ENCODE measurements around the gene BBC3. TPM values are rescaled to one million over a fixed set of nuclear protein-coding genes. Genes with fewer than 3 reads are reported as not detected.
"Not testable (repeated sequence)": the region's sequence is repeated elsewhere in the genome, so short reads cannot be mapped to it uniquely, and the experiment has no call there.

Gene BBC3, protein sequence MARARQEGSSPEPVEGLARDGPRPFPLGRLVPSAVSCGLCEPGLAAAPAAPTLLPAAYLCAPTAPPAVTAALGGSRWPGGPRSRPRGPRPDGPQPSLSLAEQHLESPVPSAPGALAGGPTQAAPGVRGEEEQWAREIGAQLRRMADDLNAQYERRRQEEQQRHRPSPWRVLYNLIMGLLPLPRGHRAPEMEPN
- 3.6 TPM for total RNA-seq
- long read RNA-seq, partial matches to known transcripts, result 0 of 1 reads
- long read RNA-seq, other reads (novel, unspliced or antisense), result 0 of 1 reads

DNA sequence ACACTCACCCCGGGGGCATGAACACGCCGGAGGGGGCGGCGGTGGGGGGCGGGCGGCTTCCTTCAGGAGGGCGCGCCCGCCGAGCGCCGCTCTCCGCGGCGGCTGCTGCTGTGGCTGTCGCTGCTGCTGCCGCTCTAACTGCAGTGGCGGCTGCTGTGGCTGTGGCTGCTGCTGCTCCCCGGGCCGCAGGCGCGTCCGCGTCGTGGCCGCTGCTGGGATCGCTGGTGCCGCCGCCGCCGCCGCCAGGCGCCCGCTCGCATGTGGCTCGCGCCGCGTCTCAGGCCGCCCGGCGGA lies at the start of gene BBC3:
TSS of gene BBC3 (minus strand) at position 279 of the 294 bp plus-strand sequence. CDS start 2,768 bp downstream, outside the sequence.
- DNase-seq (ENCODE audit: low spot score), result no peak

DNA sequence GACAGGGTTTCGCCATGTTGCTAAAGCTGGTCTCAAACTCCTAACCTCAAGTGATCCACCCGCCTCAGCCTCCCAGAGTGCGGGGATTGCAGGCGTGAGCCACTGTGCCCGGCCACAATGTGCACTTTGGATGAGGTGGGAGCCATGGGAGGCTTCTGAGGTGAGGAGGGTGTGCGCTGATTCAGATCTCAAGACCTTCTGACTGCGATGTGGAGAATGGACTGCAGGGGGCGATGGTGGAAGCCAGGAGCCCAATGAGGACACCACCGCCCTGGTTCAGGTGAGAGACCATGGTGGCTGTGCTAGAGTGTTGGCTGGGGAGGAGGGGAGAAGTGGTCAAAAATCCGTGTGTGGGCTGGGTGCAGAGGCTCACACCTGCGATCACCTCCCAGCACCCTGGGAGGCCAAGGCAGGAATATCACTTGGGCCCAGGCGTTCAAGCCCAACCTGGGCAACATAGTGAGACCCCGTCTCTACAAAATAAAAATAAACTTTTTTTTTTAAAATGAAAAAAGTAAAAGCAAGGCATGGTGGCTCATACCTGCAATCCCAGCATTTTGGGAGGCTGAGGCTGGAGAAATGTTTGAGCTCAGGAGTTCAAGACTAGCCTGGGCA lies 49.3 kb upstream of the BBC3 start:
- DNase-seq (ENCODE audit: low spot score), result no peak

DNA sequence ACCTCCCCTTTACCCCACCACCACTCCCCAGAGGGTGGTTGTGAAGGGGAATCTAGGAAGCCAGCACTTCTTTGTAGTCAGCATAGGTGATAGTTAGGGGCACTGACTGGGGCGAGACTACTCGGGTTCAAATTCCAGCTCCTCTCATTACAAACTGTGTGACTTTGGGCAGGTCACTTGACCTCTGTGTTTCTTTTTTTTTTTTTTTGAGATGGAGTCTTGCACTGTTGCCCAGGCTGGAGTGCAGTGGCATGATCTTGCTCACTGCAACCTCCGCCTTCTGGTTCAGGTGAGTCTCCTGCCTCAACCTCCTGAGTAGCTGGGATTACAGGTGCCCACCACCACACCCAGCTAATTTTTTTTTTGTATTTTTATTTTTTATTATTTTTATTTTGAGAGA lies 45.5 kb upstream of the BBC3 start:
- not testable (repeated sequence) for DNase-seq (ENCODE audit: low spot score)

DNA sequence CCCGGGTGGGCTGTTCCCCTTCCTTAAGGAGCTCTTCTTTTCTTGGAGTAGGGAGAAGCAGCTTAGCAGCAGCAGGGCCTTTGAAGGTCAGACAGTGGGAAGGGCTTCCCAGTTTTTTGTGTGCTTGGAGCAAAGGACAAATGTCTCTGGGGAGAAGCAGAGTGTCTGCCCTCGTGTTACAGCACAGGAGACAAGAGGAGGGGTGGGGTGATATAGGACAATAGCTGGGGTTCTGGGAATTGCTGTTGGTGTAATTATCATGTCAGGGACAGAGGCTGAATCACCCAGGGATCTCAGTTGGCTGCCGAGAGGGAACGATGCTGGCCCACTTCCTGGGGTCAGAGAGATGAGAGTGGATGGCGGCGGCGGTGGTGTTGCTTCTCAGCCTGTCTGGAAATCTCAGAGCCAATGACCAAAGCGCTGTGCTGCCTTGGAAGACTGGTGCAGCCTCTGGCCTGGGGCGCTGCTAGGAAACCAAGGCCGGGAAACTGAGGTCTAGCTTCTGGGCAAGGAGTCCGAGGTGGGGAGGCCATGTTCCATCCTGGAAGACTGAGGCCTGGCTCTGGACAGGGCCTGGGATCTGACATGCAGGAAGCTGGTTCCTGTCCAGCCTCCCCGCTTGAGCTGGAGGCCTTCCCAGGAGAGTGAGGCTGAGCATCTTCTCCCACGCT lies 44.9 kb upstream of the BBC3 start:
- DNase-seq (ENCODE audit: low spot score), result no peak

DNA sequence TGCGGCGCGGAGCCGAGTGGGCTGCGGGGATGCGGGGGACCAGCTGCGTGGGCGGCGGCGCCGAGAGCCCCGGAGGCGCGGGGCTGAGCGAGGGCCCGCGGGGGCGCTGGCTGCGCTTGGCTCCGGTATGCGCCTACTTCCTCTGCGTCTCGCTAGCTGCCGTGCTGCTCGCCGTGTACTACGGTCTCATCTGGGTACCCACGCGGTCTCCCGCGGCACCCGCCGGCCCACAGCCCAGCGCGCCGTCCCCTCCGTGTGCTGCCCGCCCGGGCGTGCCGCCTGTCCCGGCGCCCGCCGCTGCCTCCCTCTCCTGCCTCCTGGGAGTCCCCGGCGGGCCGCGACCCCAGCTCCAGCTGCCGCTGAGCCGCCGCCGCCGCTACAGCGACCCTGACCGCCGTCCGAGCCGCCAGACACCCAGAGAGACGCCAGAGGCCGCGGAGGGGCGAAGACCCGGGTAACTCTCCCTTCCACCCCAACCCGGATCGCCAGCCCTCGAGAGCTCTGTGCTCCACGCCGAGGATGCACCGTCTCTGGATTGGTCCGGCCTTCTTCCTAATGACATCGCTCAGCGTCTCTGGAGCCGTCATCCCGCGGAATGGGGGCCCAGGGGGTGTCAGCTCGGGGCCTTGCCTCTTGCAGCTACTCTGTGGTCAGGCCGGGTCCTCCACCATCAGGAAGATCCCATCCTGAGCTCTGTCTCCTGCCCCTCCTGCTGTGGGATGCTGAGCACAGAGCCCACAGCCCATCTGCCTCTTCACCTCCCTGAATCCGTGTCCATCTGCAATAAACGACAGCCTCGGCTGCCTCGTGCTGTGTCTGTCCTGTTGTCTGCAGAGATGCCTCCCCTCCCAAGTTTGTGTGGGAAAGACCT lies 44.1 kb upstream of the BBC3 start:
- peak; percentile 92 for DNase-seq (ENCODE audit: low spot score)

DNA sequence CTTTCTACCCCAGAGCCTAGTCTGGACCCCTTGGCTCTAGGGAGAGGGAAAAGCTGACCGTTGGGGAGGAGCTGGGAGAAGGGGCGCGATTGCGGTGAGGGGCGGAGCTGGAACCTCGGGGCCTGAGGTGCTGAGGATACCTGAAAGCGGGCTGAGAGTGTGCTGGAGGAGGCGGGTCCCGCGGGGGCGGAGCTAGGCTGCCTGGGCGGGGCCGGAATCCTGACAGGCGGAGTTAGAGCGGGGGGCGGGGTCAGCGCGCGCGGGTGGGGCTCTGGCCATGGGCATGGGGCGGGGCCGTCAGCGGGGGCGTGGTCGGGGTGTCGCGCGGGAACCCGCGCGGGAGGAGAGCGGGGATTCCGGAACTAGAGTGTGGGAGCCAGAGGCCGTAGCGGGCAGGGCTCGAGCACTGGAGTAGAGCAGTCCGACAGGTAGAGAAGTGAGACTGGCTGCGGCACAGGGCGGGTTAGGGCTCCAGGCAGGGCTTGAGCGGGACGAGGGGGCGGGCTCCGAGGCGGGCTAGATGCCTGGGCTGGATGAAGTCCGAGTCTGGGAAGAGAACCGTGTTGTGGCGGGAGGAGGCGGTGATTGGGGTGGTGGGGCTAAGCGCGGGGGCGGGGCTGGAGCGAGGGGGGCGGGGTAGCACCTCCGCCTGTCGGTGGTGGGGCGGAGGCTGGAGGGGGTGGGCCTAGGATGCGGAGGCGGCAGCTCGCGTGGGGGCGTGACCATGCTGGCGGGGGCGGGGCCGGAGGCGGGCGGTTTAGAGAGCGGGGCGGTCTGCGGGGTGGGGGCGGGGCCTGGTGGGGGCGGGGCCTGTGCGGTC lies 43.3 kb upstream of the BBC3 start, which contains the start of gene INAFM1:
TSS of gene INAFM1 (plus strand) at position 815 of the 820 bp plus-strand sequence. CDS start 35 bp downstream, outside the sequence.
- DNase-seq (ENCODE audit: low spot score), result peak; percentile 100

DNA sequence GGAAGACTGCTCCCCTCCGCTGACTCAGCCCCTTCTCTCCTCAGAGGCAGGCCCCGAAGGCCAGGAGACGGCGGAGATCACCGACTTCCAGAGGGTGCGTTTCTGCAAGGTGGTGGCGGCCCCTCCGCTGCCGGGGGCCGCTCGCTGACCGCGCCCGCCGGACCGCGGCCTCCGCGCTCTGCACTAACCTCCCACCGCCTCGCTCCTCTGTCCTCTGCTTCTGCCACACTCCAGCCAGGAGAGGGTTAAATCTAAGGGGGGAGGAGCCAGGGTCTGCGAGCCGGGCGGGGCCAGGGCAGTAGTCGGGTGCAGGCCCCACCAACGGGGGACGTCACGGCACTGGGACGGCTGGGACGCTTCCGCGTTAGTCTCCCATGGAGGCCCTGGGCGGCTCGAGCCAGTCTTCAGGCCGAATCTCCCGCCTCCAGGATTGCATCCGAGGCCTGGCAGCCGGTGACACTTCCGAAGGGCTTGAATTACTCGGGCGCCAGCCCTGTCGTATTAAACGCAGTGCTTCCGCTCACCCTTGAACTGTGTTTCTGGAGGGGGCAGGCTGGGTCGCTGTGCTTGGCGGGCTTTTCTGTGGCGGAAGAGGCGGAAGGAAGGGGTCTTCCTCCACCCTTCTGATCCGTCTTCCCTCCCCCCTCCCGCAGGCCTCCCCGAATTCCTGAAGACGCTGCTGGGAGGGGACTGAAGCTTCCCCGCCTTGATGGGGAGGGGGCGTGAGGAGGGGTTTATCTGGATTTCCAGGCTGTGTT lies 42.5 kb upstream of the BBC3 start:
- DNase-seq (ENCODE audit: low spot score), result peak; percentile 98

DNA sequence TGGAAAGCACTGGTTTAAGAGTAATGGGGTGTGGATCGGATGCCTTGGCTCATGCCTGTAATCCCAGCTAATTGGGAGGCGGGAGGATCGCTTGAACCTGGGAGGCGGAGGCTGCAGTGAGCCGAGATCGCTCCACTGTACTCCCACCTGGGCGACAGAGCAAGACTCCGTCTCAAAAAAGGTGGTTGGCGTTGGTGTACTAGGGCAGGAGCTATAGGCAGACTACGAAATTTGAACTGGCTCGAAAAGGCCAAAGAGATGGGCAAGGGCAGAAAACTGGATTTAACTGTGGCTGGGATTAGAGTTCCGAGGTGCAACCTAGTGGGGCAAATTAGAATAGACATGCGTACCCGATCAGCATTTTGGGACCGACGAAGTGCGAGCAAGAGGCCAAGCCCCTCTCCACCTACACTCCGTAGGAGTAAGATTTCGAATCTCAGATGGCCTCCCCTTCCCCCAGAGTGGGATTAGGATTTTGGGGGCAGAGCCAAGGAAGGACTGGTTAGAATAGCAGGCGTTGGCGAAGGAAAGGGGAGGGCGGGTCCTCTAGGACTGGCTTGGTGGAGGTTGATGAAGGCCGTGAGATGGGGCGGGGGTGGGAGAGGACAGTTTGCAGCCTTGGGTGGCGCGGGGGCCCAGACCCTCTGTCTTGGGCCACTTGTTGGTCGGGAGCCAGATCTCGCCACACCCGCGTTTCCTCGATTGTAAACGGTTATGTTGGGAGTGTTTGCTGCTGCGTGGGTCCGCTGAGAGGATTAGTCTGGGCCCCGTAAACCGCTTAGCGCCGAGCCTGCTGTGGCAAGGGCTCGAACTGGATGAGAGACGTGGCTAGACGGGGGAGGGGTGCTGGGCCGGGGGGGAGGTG lies 41.7 kb upstream of the BBC3 start:
- DNase-seq (ENCODE audit: low spot score), result no peak

DNA sequence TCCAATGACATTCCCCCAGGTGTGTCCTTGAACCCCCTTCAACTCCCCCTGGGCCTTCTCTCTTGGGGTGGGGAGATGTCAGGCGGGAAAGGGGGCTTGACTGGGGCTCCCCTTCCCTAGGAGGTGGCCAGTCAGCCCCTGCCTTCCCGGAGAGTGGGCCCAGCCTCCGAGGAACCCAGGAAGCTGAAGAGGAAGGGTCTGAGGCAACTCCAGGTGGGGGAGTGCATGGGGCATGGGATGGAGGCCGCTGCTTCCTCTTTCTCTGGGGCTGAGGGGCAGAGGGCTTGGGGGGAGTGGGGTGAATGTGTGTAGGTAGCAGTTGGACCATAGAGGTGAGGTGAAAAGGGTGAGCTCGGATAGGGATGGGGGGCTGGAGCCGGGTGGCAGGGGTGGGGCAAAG lies 41.0 kb upstream of the BBC3 start:
- DNase-seq (ENCODE audit: low spot score), result no peak

DNA sequence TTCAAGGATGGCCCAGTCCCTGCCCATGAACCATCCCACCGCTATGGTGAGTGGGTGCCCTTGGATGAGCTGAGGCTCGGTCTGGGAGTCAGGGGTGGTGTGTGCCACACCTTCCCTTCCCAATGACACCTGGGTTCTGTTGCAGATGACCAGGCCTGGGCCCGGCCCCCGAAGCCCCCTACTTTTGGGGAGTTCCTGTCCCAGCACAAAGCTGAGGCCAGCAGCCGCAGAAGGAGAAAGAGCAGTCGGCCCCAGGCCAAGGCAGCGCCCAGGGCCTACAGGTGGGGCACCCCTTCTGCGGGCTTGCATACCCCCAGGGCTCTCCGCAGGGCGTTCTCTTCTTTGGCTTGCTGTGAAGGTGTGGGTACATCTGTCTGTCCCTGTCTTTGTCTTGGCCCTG lies 39.4 kb upstream of the BBC3 start:
- no peak for DNase-seq (ENCODE audit: low spot score)

DNA sequence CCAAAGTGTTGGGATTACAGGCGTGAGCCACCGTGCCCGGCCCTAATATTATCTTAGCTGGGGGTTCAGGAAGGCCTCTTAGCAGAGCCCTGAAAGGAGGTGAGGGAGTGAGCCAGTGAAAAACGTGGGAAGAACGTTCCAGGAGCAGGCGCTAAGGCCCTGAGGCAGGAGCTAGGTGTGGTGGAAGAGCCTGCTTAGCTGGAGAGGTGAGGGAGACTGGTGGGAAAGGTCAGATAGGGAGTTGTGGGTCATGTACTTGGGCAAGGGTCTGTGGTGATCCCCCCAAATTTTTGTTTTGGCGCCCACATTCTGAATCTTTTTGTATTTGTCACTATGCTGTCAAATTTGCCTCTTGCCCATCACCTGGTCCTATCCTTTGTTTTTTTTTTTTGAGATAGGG lies 38.6 kb upstream of the BBC3 start:
- DNase-seq (ENCODE audit: low spot score), result no peak

DNA sequence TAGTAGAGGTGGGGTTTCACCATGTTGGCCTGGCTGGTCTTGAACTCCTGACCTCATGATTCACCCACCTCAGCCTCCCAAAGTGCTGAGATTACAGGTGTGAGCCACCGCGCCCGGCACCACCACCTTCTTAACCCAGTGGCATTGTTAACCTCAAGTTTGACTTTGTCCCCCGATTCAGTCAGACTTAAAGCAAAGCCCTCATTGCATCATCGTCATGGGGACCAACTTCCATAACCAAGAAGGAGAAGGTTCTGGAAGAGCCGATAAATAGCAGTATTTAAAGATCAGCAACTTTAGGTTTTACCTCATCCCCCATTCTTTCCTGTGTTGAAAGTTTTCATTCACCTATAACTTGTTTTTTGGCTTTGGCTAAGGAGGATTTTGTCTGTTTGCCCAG lies 37.0 kb upstream of the BBC3 start:
- DNase-seq (ENCODE audit: low spot score), result no peak

DNA sequence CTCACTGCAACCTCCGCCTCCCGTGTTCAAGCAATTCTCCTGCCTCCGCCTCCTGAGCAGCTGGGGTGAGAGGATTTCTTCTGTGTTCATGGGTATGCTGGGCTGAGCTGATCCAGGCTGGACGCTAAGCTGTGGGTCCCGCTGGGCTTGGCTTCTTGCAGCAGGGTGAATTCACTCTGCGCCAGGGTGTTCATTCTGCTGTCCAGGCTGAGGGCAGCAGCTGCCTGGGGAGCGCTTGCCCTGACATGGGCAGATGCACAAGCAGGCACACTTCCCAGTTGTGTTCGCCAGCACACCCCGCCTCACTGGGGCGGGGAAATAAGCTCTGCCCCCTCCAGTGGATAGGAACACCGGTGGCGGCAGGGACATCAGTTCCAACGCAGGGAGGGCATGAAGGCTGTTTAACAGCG lies 36.4 kb upstream of the BBC3 start:
- no peak for DNase-seq (ENCODE audit: low spot score)

DNA sequence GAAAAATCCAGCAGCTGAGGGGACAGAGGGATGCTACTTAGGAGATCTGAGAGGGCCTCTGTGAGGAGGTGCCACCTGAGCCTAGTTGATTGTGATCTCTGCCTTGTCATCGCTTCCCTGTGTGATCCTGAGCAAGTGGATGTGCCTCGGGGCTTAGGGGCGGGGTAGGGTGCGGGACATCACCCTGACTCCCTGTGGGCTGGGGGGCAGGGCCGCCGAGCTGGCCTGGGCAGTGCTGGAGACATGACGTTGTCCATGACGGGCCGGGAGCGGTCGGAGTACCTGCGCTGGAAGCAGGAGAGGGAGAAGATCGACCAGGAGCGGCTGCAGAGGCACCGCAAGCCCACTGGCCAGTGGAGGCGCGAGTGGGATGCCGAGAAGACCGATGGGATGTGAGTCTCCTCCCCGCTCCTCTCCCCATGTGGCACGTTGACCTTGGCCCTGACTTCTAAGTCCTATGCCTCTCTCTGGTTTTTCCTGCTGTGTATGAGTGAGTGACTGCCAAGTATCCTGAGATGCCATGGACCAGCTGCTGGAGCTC lies 35.5 kb upstream of the BBC3 start:
- no peak for DNase-seq (ENCODE audit: low spot score)

DNA sequence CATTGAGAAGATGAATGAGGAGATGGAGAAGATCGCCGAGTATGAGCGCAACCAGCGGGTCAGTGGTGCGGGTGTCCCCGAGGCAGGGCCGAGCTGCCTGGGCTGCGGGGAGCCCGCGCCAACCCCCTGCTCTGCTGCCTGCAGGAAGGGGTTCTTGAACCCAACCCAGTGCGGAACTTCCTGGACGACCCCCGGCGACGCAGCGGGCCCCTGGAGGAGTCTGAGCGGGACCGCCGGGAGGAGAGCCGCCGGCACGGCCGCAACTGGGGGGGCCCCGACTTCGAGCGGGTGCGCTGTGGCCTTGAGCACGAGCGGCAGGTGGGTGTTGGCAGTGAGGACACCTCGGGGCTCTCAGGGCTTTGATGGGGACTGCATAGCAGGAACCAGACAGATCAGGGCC lies 33.6 kb upstream of the BBC3 start:
- DNase-seq (ENCODE audit: low spot score), result no peak

DNA sequence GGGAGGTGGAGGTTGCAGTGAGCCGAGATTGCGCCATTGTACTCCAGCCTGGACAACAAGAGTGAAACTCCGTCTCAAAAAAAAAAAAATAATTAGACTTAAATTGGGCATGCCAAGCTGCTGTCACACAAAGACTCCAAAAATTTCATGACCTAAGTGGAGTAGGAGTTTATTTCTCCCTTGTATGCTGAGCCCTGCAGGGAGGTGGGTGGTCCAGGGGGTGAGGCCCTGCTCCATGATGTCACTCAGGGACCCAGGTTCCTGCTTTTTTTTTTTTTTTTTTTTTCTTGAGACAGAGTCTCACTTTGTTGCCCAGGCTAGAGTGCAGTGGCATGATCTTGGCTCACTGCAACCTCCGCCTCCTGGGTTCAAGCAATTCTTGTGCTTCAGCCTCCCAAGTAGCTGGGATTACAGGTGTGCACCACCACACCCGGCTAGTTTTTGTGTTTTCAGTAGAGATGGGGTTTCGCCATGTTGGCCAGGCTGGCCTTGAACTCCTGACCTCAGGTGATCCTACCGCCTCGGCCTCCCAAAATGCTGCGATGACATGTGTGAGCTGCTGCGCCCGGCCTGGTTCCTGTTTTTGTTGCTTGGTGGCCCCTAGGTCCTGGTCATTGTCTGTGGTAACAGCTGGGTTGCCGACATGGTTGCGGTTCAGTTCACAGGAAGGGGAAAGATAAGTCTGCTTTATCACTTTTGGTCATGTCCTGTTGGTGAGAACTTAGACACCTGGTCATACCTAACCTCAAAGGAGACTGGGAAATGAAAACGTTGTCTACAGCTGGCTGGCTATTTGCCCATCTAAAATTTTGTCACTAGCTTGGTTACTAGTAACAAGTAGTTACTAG lies 31.2 kb upstream of the BBC3 start:
- not testable (repeated sequence) for DNase-seq (ENCODE audit: low spot score)

DNA sequence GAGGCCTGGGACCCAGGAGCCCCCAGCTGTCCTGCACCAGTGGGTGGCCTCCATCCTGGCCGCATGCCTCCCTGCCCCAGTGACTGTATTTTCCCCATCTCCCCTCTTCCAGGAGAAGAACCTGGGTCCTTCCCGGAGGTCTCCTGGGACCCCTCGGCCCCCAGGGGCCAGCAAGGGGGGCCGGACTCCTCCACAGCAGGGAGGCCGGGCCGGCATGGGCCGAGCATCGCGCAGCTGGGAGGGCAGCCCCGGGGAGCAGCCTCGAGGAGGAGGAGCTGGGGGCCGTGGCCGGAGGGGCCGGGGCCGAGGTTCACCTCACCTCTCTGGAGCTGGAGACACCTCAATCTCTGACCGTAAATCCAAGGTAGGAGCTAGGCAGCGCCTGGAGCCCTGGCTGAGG lies 29.5 kb upstream of the BBC3 start:
- DNase-seq (ENCODE audit: low spot score), result no peak
